ENCODE measurements around the gene PBRM1.

PBRM1 gene

GRCh38 chr3:52536369-52537164 is 149.1 kb downstream of the PBRM1 start, which contains the start of gene UQCC5:
Gene UQCC5, plus strand, starts transcription at chr3:52536605. Its CDS starts 151 bp downstream, at chr3:52536756.
- TF ChIP-seq, protein P1, sequence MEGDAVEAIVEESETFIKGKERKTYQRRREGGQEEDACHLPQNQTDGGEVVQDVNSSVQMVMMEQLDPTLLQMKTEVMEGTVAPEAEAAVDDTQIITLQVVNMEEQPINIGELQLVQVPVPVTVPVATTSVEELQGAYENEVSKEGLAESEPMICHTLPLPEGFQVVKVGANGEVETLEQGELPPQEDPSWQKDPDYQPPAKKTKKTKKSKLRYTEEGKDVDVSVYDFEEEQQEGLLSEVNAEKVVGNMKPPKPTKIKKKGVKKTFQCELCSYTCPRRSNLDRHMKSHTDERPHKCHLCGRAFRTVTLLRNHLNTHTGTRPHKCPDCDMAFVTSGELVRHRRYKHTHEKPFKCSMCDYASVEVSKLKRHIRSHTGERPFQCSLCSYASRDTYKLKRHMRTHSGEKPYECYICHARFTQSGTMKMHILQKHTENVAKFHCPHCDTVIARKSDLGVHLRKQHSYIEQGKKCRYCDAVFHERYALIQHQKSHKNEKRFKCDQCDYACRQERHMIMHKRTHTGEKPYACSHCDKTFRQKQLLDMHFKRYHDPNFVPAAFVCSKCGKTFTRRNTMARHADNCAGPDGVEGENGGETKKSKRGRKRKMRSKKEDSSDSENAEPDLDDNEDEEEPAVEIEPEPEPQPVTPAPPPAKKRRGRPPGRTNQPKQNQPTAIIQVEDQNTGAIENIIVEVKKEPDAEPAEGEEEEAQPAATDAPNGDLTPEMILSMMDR (IDR thresholded peaks at IDR 0.05; ENCODE audit: low read depth, low read length): no peak

GRCh38 chr3:52536112-52536368 is 149.7 kb downstream of the PBRM1 start:
- TF ChIP-seq, protein P1 (IDR thresholded peaks at IDR 0.05; ENCODE audit: low read depth, low read length): no peak
- peak overlapping the region; percentile 20; the same call in 1 of the 2 replicates for H3K4me3 ChIP-seq (ENCODE audit: low read depth, low read length)

More at GRCh38 chr3:52536369-52537164, 149.1 kb downstream of the PBRM1 start, which contains the start of gene UQCC5:
- peak within 1 kb of the TSS; percentile 88 for H3K4me3 ChIP-seq (ENCODE audit: low read depth, low read length)

DNA sequence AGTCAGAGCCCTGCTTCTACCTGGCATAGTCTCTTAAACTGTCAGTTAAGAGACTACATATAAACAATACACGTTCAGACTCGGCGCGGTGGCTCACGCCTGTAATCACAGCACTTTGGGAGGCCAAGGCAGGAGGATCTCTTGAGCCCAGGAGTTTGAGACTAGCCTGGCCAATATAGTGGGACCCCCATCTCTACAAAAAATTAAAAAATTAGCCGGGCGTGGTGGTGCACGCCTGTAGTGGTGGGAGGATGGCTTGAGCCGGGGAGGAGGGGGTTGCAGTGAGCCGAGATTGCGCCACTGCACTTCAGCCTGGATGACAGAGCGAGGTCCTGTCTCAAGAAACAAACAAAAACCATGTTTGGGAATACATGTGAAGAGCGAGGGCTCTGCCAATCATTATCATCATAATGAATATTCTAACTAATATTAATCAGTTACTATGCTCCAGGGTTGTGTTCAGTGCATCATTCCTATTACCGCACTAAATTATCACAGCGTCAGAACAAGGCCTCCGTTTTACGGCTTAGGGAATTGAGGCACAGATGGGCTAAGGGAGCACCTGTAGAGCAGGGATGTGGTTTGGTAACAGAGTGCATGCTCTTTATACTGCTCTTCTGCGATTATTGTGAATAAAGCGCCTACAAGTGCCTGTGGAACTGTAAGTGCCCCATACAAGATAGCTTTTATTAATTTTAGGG is 150.2 kb downstream of the PBRM1 start:
- TF ChIP-seq, protein P1 (IDR thresholded peaks at IDR 0.05; ENCODE audit: low read depth, low read length): no peak
- H3K4me3 ChIP-seq (ENCODE audit: low read depth, low read length): no peak overlapping the region; the same call in 1 of the 2 replicates

DNA sequence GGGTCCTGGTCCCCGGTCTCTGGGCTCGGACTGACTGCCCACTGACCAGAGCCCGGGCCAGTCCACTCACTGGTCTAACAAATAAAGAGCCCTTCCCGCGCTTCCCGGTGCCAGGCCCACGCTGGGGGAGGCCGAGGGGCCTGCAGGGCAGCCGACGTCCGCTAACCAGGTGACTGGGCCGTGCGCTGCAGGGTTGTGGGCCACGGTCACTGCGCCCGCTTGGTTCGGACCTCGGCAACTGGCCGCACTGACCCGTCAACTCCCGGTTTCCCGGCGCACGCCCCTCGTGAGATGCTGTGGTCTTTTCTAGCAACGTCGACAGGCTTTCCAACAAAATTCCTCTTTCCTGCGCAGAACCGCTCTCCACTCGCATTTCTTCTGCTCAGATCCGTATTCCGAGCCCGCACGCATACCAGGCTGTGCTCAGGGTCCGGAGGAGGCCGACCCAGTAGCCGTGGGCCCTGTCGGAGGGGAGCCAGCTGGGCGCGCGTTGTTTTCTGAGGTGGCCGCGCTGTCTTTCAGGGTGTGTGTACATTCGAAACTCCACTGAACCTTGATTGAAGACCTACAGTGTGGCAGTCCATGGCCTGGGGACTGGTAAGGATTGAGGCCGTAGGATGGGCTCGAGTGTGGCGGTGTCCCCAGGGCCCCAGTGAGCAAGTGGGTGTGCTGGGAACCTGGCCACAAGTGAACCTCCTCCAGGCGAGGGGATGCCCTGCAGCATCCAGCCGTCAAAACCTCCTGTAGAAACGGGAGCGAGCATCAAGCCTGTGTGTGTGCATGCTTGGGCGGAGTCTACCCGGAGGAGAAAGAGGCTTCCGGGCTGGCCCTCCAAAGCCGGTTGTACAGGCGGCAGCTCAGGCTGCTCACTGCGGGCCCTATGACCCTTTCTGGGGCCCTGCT is 151.2 kb downstream of the PBRM1 start:
- TF ChIP-seq, protein P1 (IDR thresholded peaks at IDR 0.05; ENCODE audit: low read depth, low read length): no peak
- peak overlapping the region; percentile 62 for H3K4me3 ChIP-seq (ENCODE audit: low read depth, low read length)

DNA sequence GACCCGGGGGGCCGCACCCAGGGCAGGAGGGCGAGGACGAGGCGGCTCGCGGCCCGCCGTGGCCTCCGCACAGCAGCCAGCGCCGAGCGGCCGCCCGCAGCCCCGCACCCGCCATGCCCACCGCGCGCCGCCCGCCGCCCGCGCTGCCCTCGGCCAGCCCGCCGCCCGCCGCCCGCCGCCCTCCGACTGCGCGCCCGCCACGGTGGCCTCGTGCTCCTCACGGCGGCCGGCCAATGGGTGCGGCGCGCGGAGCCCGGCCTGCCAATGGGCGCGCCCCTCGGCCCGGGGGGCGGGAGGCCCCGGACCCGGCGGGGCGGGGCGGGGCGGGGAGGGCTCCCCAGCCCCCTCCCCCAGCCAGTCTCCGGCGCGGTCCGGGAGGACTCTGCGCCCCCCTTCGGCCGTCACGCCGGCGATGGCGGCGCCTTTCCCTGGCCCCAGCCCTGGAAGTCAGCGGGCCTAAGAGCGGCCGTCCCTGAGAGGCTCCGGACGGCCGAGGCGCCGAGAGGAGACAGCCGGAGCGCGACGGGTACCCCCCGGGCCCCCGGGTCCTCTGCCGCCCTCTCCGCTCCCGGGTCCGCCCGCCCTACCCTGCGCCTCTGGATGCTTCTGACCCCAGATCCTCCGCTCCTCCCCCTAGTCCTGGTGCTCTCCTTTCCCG is 152.0 kb downstream of the PBRM1 start, which contains the start of gene NT5DC2:
Gene NT5DC2 (minus strand): TSS at position 235 of the 658 bp plus-strand sequence. CDS start 120 bp downstream, at position 115.
- TF ChIP-seq, protein P1 (IDR thresholded peaks at IDR 0.05; ENCODE audit: low read depth, low read length): no peak
- H3K4me3 ChIP-seq (ENCODE audit: low read depth, low read length): peak within 1 kb of the TSS; percentile 73

- TF ChIP-seq, protein P1 (IDR thresholded peaks at IDR 0.05; ENCODE audit: low read depth, low read length): no peak
- H3K4me3 ChIP-seq (ENCODE audit: low read depth, low read length): peak overlapping the region; percentile 73
Measured at GRCh38 chr3:52532838-52533622, 152.7 kb downstream of the PBRM1 start.
